WTC11 (cell line): ENCODE results near the gene RFX3. TPM values are rescaled to one million over a fixed set of nuclear protein-coding genes. Genes with fewer than 3 reads are reported as not detected.

Experiments used
- ATAC-seq: fragments of 200-7000 bp; cut with Tn5 transposase; 2 replicates; pipeline ENCODE4 v1.10.0; 2021; ENCODE audit warnings: mild to moderate bottlenecking, moderate library complexity
- Bru-seq: library from RNA; stranded (reverse); fragments of 400-500 nt; gene quantifications from one replicate; lab custom pipeline; 2021; lab: Mats Ljungman, UMichigan
- CTCF ChIA-PET: fragments of 300-600 bp; sonication (Branson Sonifier 250); formaldehyde crosslinking; loops from one replicate; lab custom pipeline; 2021; ENCODE audit warnings: antibody characterized with exemption; lab: Charles Lee
- POLR2A ChIA-PET: fragments of 350-600 bp; sonication (Branson Sonifier 250); formaldehyde crosslinking; loops from one replicate; lab custom pipeline; 2021; ENCODE audit warnings: antibody characterized with exemption; lab: Charles Lee
- DNase-seq: peaks from one replicate; pipeline ENCODE4 v3.0.0; 2021; ENCODE audit warnings: low spot score
- H3K27ac Mint-ChIP-seq: 2 replicates; pipeline ENCODE4 v1.8.0; 2021; ENCODE audit warnings: mixed read lengths
- H3K27me3 Mint-ChIP-seq: 2 replicates; pipeline ENCODE4 v1.8.0; 2021; ENCODE audit warnings: low read depth, mild to moderate bottlenecking, moderate library complexity, mixed read lengths
- H3K36me3 Mint-ChIP-seq: 2 replicates; pipeline ENCODE4 v1.8.0; 2021; ENCODE audit warnings: mixed read lengths
- H3K4me1 Mint-ChIP-seq: 2 replicates; pipeline ENCODE4 v1.8.0; 2022; ENCODE audit warnings: mixed read lengths
- H3K4me3 Mint-ChIP-seq: 2 replicates; pipeline ENCODE4 v1.8.0; 2021; ENCODE audit warnings: mild to moderate bottlenecking, moderate library complexity, mixed read lengths
- H3K9me3 Mint-ChIP-seq: 2 replicates; pipeline ENCODE4 v1.8.0; 2021; ENCODE audit warnings: mixed read lengths
- ATF1 ChIP-seq: sonication (generic); formaldehyde crosslinking; IDR thresholded peaks from 2 replicates; pipeline ENCODE4 v1.8.1; 2023; ENCODE audit warnings: mild to moderate bottlenecking, moderate library complexity, missing genetic modification reagents
- CBFB ChIP-seq: sonication (generic); formaldehyde crosslinking; IDR thresholded peaks from 2 replicates; pipeline ENCODE4 v1.8.1; 2022; ENCODE audit warnings: mild to moderate bottlenecking, low read depth, missing genetic modification reagents
- CDX4 ChIP-seq: fragments of 250-450 bp; sonication (Bioruptor Pico); IDR thresholded peaks from 2 replicates; pipeline ENCODE4 v1.9.0; 2021; ENCODE audit warnings: moderate library complexity, mild to moderate bottlenecking, inconsistent platforms, borderline replicate concordance
- EMX1 ChIP-seq: fragments of 250-450 bp; sonication (Bioruptor Pico); IDR thresholded peaks from 2 replicates; pipeline ENCODE4 v1.8.0; 2021; ENCODE audit warnings: mild to moderate bottlenecking
- FOXP1 ChIP-seq: sonication (generic); formaldehyde crosslinking; IDR thresholded peaks from 2 replicates; pipeline ENCODE4 v1.8.0; 2022; ENCODE audit warnings: missing genetic modification reagents, mild to moderate bottlenecking, moderate library complexity, borderline replicate concordance
- GRHL2 ChIP-seq: fragments of 250-450 bp; sonication (Bioruptor Pico); IDR thresholded peaks from 2 replicates; pipeline ENCODE4 v1.8.0; 2022; ENCODE audit warnings: mild to moderate bottlenecking, moderate library complexity; ENCODE audit not compliant: insufficient replicate concordance, severe bottlenecking
- GTF2I ChIP-seq: fragments of 250-450 bp; sonication (Bioruptor Pico); conservative IDR thresholded peaks from 2 replicates; pipeline ENCODE4 v1.4.0; 2021; ENCODE audit warnings: mild to moderate bottlenecking
- HMGA2 ChIP-seq: fragments of 250-450 bp; sonication (Bioruptor Pico); IDR thresholded peaks from 2 replicates; pipeline ENCODE4 v1.4.0; 2021; ENCODE audit warnings: mild to moderate bottlenecking, moderate library complexity
- JAZF1 ChIP-seq: fragments of 250-450 bp; sonication (Bioruptor Pico); IDR thresholded peaks from 2 replicates; pipeline ENCODE4 v1.9.0; 2021; ENCODE audit warnings: moderate library complexity, mild to moderate bottlenecking, inconsistent platforms
- MYBL2 ChIP-seq: sonication (generic); formaldehyde crosslinking; IDR thresholded peaks from 2 replicates; pipeline ENCODE4 v1.8.1; 2023; ENCODE audit warnings: mild to moderate bottlenecking, moderate library complexity, missing genetic modification reagents
- NFE2L1 ChIP-seq: sonication (generic); formaldehyde crosslinking; IDR thresholded peaks from 2 replicates; pipeline ENCODE4 v1.8.1; 2023; ENCODE audit warnings: missing genetic modification reagents
- NR2C2 ChIP-seq: sonication (generic); formaldehyde crosslinking; IDR thresholded peaks from 2 replicates; pipeline ENCODE4 v1.8.0; 2022; ENCODE audit warnings: mild to moderate bottlenecking, missing genetic modification reagents
- NR3C1 ChIP-seq: sonication (generic); formaldehyde crosslinking; conservative IDR thresholded peaks from 2 replicates; pipeline ENCODE4 v1.8.1; 2023; ENCODE audit warnings: low read depth, mild to moderate bottlenecking, missing genetic modification reagents
- PRRX2 ChIP-seq: fragments of 250-450 bp; sonication (Bioruptor Pico); IDR thresholded peaks from 2 replicates; pipeline ENCODE4 v1.8.0; 2021; ENCODE audit warnings: mild to moderate bottlenecking
- SOX15 ChIP-seq: fragments of 250-450 bp; sonication (Bioruptor Pico); IDR thresholded peaks from 2 replicates; pipeline ENCODE4 v1.9.0; 2021; ENCODE audit warnings: mild to moderate bottlenecking
- ZBTB43 ChIP-seq: sonication (generic); formaldehyde crosslinking; IDR thresholded peaks from 2 replicates; pipeline ENCODE4 v1.8.1; 2023; ENCODE audit warnings: mild to moderate bottlenecking, missing genetic modification reagents
- ZMAT4 ChIP-seq: fragments of 250-450 bp; sonication (Bioruptor Pico); IDR thresholded peaks from 2 replicates; pipeline ENCODE4 v1.9.0; 2021; ENCODE audit warnings: mild to moderate bottlenecking
- ZNF232 ChIP-seq: sonication (generic); formaldehyde crosslinking; IDR thresholded peaks from 2 replicates; pipeline ENCODE4 v1.8.0; 2022; ENCODE audit warnings: mild to moderate bottlenecking, missing genetic modification reagents
- ZNF423 ChIP-seq: fragments of 250-450 bp; sonication (Bioruptor Pico); IDR thresholded peaks from 2 replicates; pipeline ENCODE4 v2.1.2; 2022; ENCODE audit warnings: mild to moderate bottlenecking, moderate library complexity
- ZNF671 ChIP-seq: fragments of 250-450 bp; sonication (Bioruptor Pico); IDR thresholded peaks from 2 replicates; pipeline ENCODE4 v1.8.0; 2021; ENCODE audit warnings: mild to moderate bottlenecking
- long read RNA-seq, 3 experiments: library from RNA in 1 of 3; library from capped mRNA in 1 of 3; library from polyadenylated mRNA in 1 of 3; unstranded in 2 of 3; stranded (forward) in 1 of 3; transcript quantifications; one replicate each; pipeline ENCODE4 v2.0.0, GENCODE V29; 2021
- total RNA-seq: library from RNA; stranded (reverse); gene quantifications from 3 replicates; pipeline ENCODE4 v1.2.3, GENCODE V29; 2021
- TF ChIP-seq, protein P1 (sequence below): fragments of 250-450 bp; sonication (Bioruptor Pico); IDR thresholded peaks from 2 replicates; pipeline ENCODE4 v1.8.0; 2021; ENCODE audit warnings: mild to moderate bottlenecking

RFX3 gene
- 13.3 to 17.5 TPM (median 13.7 TPM) in 3 replicates for total RNA-seq
- Bru-seq, nascent RNA, result percentile 77 among the genes with signal in this experiment
- long read RNA-seq, experiment 1, full-length matches to known transcripts, result 1 of 23 reads
- long read RNA-seq, experiment 1, partial matches to known transcripts, result 3 of 23 reads
- long read RNA-seq, experiment 1, other reads (novel, unspliced or antisense), result 19 of 23 reads
- long read RNA-seq, experiment 2, full-length matches to known transcripts, result 2 of 16 reads
- long read RNA-seq, experiment 2, partial matches to known transcripts, result 1 of 16 reads
- long read RNA-seq, experiment 2, other reads (novel, unspliced or antisense), result 13 of 16 reads
- long read RNA-seq, experiment 3, partial matches to known transcripts, result 0 of 2 reads
- long read RNA-seq, experiment 3, other reads (novel, unspliced or antisense), result 2 of 2 reads

GRCh38 chr9:3525836-3526164 is at the start of gene RFX3:
RFX3 (minus strand) TSS chr9:3526001; CDS start chr9:3395588, 130,413 bp downstream.
- CTCF ChIA-PET, result interaction anchor here (0.8 kb wide), 1 partner anchor 79 kb away, joined by 3 read pairs; no protein-coding TSS in a partner anchor
- TF ChIP-seq NFE2L1 (CRISPR knock-in tag), result peak; percentile 43; the same call in 1 of the 2 replicates
- no peak for TF ChIP-seq ZNF671 (CRISPR knock-in tag)
- no peak for TF ChIP-seq ZMAT4 (CRISPR knock-in tag)
- no peak for TF ChIP-seq PRRX2 (CRISPR knock-in tag)
- TF ChIP-seq GRHL2 (CRISPR knock-in tag), result no peak
- TF ChIP-seq, protein P1, sequence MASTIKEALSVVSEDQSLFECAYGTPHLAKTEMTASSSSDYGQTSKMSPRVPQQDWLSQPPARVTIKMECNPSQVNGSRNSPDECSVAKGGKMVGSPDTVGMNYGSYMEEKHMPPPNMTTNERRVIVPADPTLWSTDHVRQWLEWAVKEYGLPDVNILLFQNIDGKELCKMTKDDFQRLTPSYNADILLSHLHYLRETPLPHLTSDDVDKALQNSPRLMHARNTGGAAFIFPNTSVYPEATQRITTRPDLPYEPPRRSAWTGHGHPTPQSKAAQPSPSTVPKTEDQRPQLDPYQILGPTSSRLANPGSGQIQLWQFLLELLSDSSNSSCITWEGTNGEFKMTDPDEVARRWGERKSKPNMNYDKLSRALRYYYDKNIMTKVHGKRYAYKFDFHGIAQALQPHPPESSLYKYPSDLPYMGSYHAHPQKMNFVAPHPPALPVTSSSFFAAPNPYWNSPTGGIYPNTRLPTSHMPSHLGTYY, result 0 out of 2 replicates have a peak, but pooled peaks have one; percentile 7
- no peak for TF ChIP-seq EMX1 (CRISPR knock-in tag)
- TF ChIP-seq CBFB (CRISPR knock-in tag), result no peak
- no peak for TF ChIP-seq SOX15 (CRISPR knock-in tag)
- TF ChIP-seq ZBTB43 (CRISPR knock-in tag), result 0 out of 2 replicates have a peak, but pooled peaks have one; percentile 67
- TF ChIP-seq NR3C1 (CRISPR knock-in tag), result no peak
- TF ChIP-seq, all 79 proteins: peak for 3

GRCh38 chr9:3571500-3571899 is 45.7 kb upstream of the RFX3 start:
- Mint-ChIP-seq H3K4me1 (no peaks in the 10 kb centered on the region), H3K9me3 (no peaks in the 10 kb centered on the region), H3K27me3 (no peaks in the 10 kb centered on the region), H3K27ac (no peak overlapping the region), H3K4me3 (no peak overlapping the region), H3K36me3 (no peaks in the 10 kb centered on the region)
- TF ChIP-seq ZNF423 (no peak), NR2C2 (CRISPR knock-in tag) (no peak), SOX15 (CRISPR knock-in tag) (no peak), JAZF1 (CRISPR knock-in tag) (no peak), MYBL2 (no peak), HMGA2 (no peak), ATF1 (CRISPR knock-in tag) (no peak), CDX4 (CRISPR knock-in tag) (no peak), FOXP1 (CRISPR knock-in tag) (no peak), GTF2I (CRISPR knock-in tag) (no peak), ZNF232 (CRISPR knock-in tag) (no peak)
- CTCF ChIA-PET, result no interaction called here
- ATAC-seq (no peak), DNase-seq (no peak)
- POLR2A ChIA-PET, result no interaction called here

More at GRCh38 chr9:3525836-3526164, at the start of gene RFX3:
- POLR2A ChIA-PET, result interaction anchor here (0.8 to 2.5 kb wide), 7 partner anchors 9 to 682 kb away, joined by 3 to 12 read pairs (median 4); partner anchors contain the start of gene PUM3
- peak; percentile 68 for ATAC-seq
- Mint-ChIP-seq H3K4me3 (peak within 1 kb of the TSS; percentile 98), H3K27me3 (no peaks in the 10 kb centered on the region), H3K9me3 (no peaks in the 10 kb centered on the region), H3K27ac (peak within 1 kb of the TSS; percentile 100), H3K4me1 (peaks cover 49% of the 10 kb centered on the region), H3K36me3 (peaks cover 13% of the 10 kb centered on the region)
- DNase-seq, result peak; percentile 77
